ENCODE results near the gene MYH6. TPM values are rescaled to one million over a fixed set of nuclear protein-coding genes. Genes with fewer than 3 reads are reported as not detected.

MYH6 gene
- total and polyA plus RNA-seq, 4 donors, result 0.05 to 0.17 (median 0.06) TPM; not detected in 1

GRCh38 chr14:23403908-23404307, 4.2 kb downstream of the MYH6 start:
- Histone ChIP-seq H3K4me1 (ENCODE audit: control insufficient read depth in 4 of 4, insufficient read depth in 4 of 4, low read length in 3 of 4) (no peaks in the 10 kb centered on the region), H3K9ac (ENCODE audit: low read depth in 1 of 2, low read length in 2 of 2) (no peak overlapping the region), H3K4me3 (ENCODE audit: low read depth in 1 of 3, low read length in 3 of 3) (no peak overlapping the region), H3K27ac (ENCODE audit: low read depth in 1 of 2, low read length in 2 of 2) (no peak overlapping the region), H3K9me3 (ENCODE audit: control insufficient read depth in 4 of 4, low read length in 3 of 4) (no peaks in the 10 kb centered on the region), H3K27me3 (ENCODE audit: control insufficient read depth in 4 of 4, insufficient read depth in 4 of 4, low read length in 3 of 4) (peaks cover 0 to 10% (median 5%) of the 10 kb centered on the region in 4 donors), H3K36me3 (ENCODE audit: control insufficient read depth in 4 of 4, insufficient read depth in 3 of 4, low read depth in 1 of 4, low read length in 3 of 4) (no peaks in the 10 kb centered on the region)
- no peak for DNase-seq (ENCODE audit: low spot score)
- no peak for TF ChIP-seq SP1 (IDR thresholded peaks at IDR 0.05)
- no peak for TF ChIP-seq TAF1 (conservative IDR thresholded peaks at IDR 0.05)
- TF ChIP-seq, protein P1, sequence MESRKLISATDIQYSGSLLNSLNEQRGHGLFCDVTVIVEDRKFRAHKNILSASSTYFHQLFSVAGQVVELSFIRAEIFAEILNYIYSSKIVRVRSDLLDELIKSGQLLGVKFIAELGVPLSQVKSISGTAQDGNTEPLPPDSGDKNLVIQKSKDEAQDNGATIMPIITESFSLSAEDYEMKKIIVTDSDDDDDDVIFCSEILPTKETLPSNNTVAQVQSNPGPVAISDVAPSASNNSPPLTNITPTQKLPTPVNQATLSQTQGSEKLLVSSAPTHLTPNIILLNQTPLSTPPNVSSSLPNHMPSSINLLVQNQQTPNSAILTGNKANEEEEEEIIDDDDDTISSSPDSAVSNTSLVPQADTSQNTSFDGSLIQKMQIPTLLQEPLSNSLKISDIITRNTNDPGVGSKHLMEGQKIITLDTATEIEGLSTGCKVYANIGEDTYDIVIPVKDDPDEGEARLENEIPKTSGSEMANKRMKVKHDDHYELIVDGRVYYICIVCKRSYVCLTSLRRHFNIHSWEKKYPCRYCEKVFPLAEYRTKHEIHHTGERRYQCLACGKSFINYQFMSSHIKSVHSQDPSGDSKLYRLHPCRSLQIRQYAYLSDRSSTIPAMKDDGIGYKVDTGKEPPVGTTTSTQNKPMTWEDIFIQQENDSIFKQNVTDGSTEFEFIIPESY (IDR thresholded peaks at IDR 0.05), result no peak
- TF ChIP-seq FOXA1 (IDR thresholded peaks at IDR 0.05), result no peak
- TF ChIP-seq, protein P2, sequence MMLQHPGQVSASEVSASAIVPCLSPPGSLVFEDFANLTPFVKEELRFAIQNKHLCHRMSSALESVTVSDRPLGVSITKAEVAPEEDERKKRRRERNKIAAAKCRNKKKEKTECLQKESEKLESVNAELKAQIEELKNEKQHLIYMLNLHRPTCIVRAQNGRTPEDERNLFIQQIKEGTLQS (IDR thresholded peaks at IDR 0.05), result no peak
- no peak for TF ChIP-seq GABPA (IDR thresholded peaks at IDR 0.05 in 1 of 2, conservative IDR thresholded peaks at IDR 0.05 in 1 of 2)
- WGBS, result 71% methylated on average over 4 of the region's 4 CpGs

DNA sequence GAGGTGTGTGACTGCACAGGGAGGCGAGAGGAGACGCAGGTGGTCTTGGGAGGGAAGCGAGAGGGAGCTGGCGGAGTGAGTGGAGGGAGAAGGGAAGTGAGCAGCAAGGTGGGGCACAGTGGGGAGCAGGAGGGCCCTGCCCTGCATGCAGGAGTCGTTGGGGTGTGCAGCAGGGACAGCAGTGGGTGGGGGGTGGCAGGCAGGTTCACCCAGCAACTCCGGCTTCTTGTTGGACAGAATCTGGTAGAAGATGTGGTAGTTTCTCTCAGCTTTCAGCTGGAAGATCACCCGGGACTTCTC, 5.0 kb downstream of the MYH6 start:
- TF ChIP-seq HNF4G (IDR thresholded peaks at IDR 0.05) (no peak), NR2F2 (IDR thresholded peaks at IDR 0.05) (no peak), TAF1 (conservative IDR thresholded peaks at IDR 0.05) (no peak), SP1 (IDR thresholded peaks at IDR 0.05) (no peak), EGR1 (IDR thresholded peaks at IDR 0.05; ENCODE audit: low read depth in 2 of 2) (no peak), HNF4A (conservative IDR thresholded peaks at IDR 0.05) (no peak), FOXA1 (IDR thresholded peaks at IDR 0.05) (no peak), RAD21 (IDR thresholded peaks at IDR 0.05) (no peak), YY1 (IDR thresholded peaks at IDR 0.05) (no peak), FOXA2 (IDR thresholded peaks at IDR 0.05) (no peak), RXRA (IDR thresholded peaks at IDR 0.05) (no peak), GABPA (IDR thresholded peaks at IDR 0.05 in 1 of 2, conservative IDR thresholded peaks at IDR 0.05 in 1 of 2) (no peak), CTCF (IDR thresholded peaks at IDR 0.05; ENCODE audit: low read depth, low read length, missing input control) (no peak), JUND (IDR thresholded peaks at IDR 0.05) (no peak)
- TF ChIP-seq, protein P2 (IDR thresholded peaks at IDR 0.05), result no peak
- TF ChIP-seq, protein P1 (IDR thresholded peaks at IDR 0.05), result no peak
- TF ChIP-seq, protein P3, sequence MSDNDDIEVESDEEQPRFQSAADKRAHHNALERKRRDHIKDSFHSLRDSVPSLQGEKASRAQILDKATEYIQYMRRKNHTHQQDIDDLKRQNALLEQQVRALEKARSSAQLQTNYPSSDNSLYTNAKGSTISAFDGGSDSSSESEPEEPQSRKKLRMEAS (IDR thresholded peaks at IDR 0.05), result no peak
- WGBS, result 60% methylated on average over 7 of the region's 7 CpGs
- no peak overlapping the region for H3K4me3 ChIP-seq (ENCODE audit: low read depth in 1 of 3, low read length in 3 of 3)
- no peaks in the 10 kb centered on the region for H3K9me3 ChIP-seq (ENCODE audit: control insufficient read depth in 4 of 4, low read length in 3 of 4)
- DNase-seq (ENCODE audit: low spot score), result no peak
- H3K4me1 ChIP-seq (ENCODE audit: control insufficient read depth in 4 of 4, insufficient read depth in 4 of 4, low read length in 3 of 4), result no peaks in the 10 kb centered on the region
- no peaks in the 10 kb centered on the region for H3K36me3 ChIP-seq (ENCODE audit: control insufficient read depth in 4 of 4, insufficient read depth in 3 of 4, low read depth in 1 of 4, low read length in 3 of 4)
- H3K27ac ChIP-seq (ENCODE audit: low read depth in 1 of 2, low read length in 2 of 2), result no peak overlapping the region
- peaks cover 0 to 10% (median 5%) of the 10 kb centered on the region in 4 donors for H3K27me3 ChIP-seq (ENCODE audit: control insufficient read depth in 4 of 4, insufficient read depth in 4 of 4, low read length in 3 of 4)
- no peak overlapping the region for H3K9ac ChIP-seq (ENCODE audit: low read depth in 1 of 2, low read length in 2 of 2)

Data from liver (tissue), 9 donors.